ENCODE measurements around the gene DHPS. TPM values are rescaled to one million over a fixed set of nuclear protein-coding genes. Genes with fewer than 3 reads are reported as not detected.
"Not testable (repeated sequence)": the region's sequence is repeated elsewhere in the genome, so short reads cannot be mapped to it uniquely, and the experiment has no call there.

DHPS gene
- total RNA-seq, 2 donors from 2014 or later: 127 to 148 TPM

DNA sequence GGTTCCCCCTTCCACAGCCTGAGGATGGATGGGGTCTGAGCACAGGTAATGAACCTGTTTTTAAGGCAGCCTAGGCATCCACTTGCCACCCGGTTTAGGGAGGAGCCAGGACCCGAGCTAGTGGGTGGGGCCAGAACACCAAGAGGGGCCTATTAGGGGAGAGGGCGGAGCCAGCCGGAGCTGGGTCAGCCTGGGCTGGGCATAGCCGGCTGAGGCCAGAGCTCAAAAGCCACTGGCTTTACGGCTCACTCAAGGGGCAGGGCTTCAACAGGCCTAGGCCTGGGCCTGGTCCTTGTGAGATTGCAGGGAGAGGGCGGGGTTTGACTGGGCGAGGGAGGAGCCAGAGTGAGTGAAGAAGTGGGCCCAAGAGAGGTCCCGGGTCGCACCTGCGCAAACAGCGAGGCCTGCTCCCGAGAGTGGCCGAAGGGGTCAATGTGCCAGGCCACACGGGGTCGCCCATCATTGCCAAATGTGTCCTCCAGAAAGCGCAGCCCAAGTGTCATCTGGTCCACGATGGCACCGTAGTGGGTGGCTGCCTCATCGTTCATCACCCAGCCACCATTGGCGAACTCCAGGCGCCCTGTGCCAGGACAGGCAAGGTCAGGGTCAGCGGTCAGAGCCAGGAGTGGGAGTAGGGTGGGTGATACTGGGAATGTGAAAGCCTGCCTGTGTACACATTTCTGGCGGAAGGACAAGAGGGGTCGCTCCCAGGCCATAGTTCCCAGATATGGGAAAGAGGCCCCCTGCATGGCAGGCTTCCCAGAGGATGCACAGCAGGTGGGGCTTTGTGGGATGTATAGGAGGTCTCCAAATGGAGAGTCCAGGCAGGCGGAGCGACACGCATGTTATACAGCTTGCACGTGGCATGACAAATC is 17.0 kb downstream of the DHPS start:
- peaks cover 30 to 38% of the 10 kb centered on the region in 2 donors for H3K4me1 Mint-ChIP-seq (ENCODE audit: low read depth in 2 of 2)
- H3K27me3 Mint-ChIP-seq: no peaks in the 10 kb centered on the region
- no peak for DNase-seq (ENCODE audit: low spot score)

GRCh38 chr19:12660980-12661379 is 20.7 kb downstream of the DHPS start:
- DNase-seq (ENCODE audit: low spot score): no peak
- Mint-ChIP-seq H3K9me3 (no peaks in the 10 kb centered on the region), H3K27ac (no peak overlapping the region), H3K27me3 (no peaks in the 10 kb centered on the region), H3K36me3 (peaks cover 11% of the 10 kb centered on the region), H3K4me3 (no peak overlapping the region), H3K4me1 (ENCODE audit: low read depth in 2 of 2) (peaks cover 11 to 12% of the 10 kb centered on the region in 2 donors)
- ATAC-seq: no peak

More for the DNA sequence above, 17.0 kb downstream of the DHPS start:
- no peak for ATAC-seq
- Mint-ChIP-seq H3K27ac (peak overlapping the region; percentile 78 to 97), H3K9me3 (no peaks in the 10 kb centered on the region), H3K4me3 (peak overlapping the region; percentile 94), H3K36me3 (peaks cover 9% of the 10 kb centered on the region)

DNA sequence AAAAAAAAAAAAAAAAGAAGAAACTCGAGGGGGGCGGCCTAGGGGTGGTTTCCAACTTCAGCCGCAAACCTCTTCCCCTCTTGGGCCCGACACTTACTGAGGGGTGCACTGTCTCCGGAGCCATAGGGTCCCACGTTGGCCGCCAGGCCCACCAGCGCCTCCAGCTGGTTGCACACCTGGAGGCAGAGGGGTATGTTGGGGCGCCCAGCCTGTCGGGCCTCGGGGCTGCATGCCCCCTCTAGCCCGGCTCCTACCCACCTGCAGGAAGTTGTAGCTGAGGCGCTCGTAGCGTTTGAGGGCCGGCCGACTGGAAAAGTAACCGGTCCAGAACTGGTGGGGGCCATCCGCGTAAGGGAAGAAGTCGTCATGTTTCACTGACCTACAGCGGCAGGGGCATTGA is 23.7 kb downstream of the DHPS start:
- Mint-ChIP-seq H3K27me3 (no peaks in the 10 kb centered on the region), H3K4me1 (ENCODE audit: low read depth in 2 of 2) (peaks cover 3 to 7% of the 10 kb centered on the region in 2 donors), H3K36me3 (peaks cover 21% of the 10 kb centered on the region), H3K9me3 (no peaks in the 10 kb centered on the region), H3K27ac (no peak overlapping the region), H3K4me3 (no peak overlapping the region)
- ATAC-seq (no peak), DNase-seq (ENCODE audit: low spot score) (no peak)

- peaks cover 3 to 7% of the 10 kb centered on the region in 2 donors for H3K4me1 Mint-ChIP-seq (ENCODE audit: low read depth in 2 of 2)
- ATAC-seq (peak in 1 of 2 donors; percentile 41), DNase-seq (ENCODE audit: low spot score) (no peak)
- no peak overlapping the region for H3K27ac Mint-ChIP-seq
- no peaks in the 10 kb centered on the region for H3K9me3 Mint-ChIP-seq
- no peaks in the 10 kb centered on the region for H3K27me3 Mint-ChIP-seq
- H3K4me3 Mint-ChIP-seq: no peak overlapping the region
- peaks cover 21% of the 10 kb centered on the region for H3K36me3 Mint-ChIP-seq
Measured at GRCh38 chr19:12656899-12657571, 24.6 kb downstream of the DHPS start.

DNA sequence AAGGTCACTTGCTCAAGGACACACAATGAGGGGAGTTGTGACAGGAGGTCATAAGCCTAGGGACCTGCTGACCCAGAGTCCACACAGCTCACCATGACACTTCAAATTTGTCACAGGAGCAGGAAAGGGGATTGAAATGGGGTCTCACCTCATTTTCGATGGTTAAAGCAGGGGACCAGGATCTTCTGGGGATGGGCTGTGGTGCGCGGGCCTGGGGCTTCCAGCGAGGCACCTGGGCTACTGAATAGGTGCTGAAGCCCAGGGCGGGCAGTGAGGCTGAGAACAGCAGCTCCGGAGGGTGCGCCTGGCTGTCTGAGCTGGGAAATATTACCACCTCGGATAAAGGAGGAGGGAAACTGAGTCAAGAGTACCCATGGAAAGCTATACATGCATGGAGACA is 26.1 kb downstream of the DHPS start:
- ATAC-seq (no peak), DNase-seq (ENCODE audit: low spot score) (no peak)
- H3K27ac Mint-ChIP-seq: peak overlapping the region in 1 of 2 donors; percentile 14
- no peaks in the 10 kb centered on the region for H3K9me3 Mint-ChIP-seq
- peaks cover 3 to 7% of the 10 kb centered on the region in 2 donors for H3K4me1 Mint-ChIP-seq (ENCODE audit: low read depth in 2 of 2)
- no peak overlapping the region for H3K4me3 Mint-ChIP-seq
- peaks cover 21% of the 10 kb centered on the region for H3K36me3 Mint-ChIP-seq
- no peaks in the 10 kb centered on the region for H3K27me3 Mint-ChIP-seq

DNA sequence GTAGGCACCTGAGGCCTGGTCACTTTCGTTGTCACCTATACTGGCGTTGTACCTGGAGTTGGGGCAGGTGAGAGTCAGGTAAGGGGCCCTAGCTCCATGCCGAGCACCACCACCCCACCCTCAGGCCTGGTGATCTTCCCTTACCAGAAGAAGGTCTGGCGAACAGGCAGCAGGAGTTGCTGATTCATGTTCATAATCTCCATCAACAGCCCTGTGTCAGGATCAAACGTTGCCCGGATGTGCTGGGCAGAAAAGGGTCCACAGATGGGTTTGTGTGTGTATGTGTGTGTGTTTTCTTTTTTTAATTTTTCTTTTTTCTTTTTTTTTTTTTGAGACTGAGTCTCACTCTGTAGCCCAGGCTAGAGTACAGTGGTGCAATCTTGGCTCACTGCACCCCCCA is 29.5 kb downstream of the DHPS start:
- no peak for DNase-seq (ENCODE audit: low spot score)
- Mint-ChIP-seq H3K27me3 (no peaks in the 10 kb centered on the region), H3K36me3 (peaks cover 13% of the 10 kb centered on the region), H3K4me3 (no peak overlapping the region), H3K9me3 (no peaks in the 10 kb centered on the region), H3K4me1 (ENCODE audit: low read depth in 2 of 2) (peaks cover 7 to 9% of the 10 kb centered on the region in 2 donors), H3K27ac (no peak overlapping the region)
- ATAC-seq: no peak

DNA sequence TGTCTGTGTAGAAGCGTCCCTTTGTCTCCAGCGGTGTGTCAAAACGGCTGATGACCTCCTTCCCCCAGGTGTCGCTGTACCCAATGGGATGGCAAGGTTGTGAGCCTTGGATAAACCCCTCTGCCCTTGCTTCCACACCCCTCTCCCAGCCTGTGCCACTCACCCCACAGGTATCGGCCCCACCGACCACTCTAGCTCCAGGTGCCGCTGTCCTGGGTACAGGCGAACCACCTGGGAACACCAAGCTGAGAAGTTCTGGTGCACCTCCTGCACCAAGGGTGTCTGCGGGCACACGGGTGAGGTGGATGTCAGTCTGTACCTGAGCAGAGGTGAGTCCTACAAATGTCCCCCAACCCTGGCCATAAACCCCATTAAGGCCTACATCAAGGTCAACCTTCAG is 31.7 kb downstream of the DHPS start:
- Mint-ChIP-seq H3K27ac (no peak overlapping the region), H3K9me3 (no peaks in the 10 kb centered on the region), H3K4me1 (ENCODE audit: low read depth in 2 of 2) (peaks cover 0 to 5% of the 10 kb centered on the region in 2 donors), H3K4me3 (no peak overlapping the region), H3K27me3 (no peaks in the 10 kb centered on the region), H3K36me3 (peaks cover under 1% of the 10 kb centered on the region)
- ATAC-seq (no peak), DNase-seq (ENCODE audit: low spot score) (no peak)

DNA sequence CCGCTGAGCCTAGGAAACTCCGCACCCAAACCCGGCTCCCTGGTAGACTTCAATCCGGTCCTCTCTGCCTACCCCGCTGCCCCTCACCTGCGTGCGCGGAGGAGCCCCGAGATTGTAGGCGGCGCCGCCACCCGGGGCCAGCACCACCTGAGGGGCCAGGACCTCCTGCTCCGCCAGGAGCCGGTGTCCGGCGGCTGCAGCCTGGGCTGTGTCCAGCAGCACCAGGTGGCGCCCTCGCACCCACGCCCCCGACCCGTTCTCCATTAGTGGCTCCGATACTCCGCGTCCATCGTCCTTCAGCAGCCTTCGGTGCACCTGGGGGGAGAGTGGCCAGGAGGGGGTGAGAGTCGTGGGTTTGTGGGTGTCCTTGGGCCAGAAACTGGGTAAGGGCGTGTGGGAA is 33.6 kb downstream of the DHPS start:
- Mint-ChIP-seq H3K4me1 (ENCODE audit: low read depth in 2 of 2) (peaks cover 0 to 5% of the 10 kb centered on the region in 2 donors), H3K9me3 (no peaks in the 10 kb centered on the region), H3K4me3 (no peak overlapping the region), H3K36me3 (no peaks in the 10 kb centered on the region), H3K27ac (no peak overlapping the region), H3K27me3 (no peaks in the 10 kb centered on the region)
- ATAC-seq (peak in 1 of 2 donors; percentile 20), DNase-seq (ENCODE audit: low spot score) (no peak)

DNA sequence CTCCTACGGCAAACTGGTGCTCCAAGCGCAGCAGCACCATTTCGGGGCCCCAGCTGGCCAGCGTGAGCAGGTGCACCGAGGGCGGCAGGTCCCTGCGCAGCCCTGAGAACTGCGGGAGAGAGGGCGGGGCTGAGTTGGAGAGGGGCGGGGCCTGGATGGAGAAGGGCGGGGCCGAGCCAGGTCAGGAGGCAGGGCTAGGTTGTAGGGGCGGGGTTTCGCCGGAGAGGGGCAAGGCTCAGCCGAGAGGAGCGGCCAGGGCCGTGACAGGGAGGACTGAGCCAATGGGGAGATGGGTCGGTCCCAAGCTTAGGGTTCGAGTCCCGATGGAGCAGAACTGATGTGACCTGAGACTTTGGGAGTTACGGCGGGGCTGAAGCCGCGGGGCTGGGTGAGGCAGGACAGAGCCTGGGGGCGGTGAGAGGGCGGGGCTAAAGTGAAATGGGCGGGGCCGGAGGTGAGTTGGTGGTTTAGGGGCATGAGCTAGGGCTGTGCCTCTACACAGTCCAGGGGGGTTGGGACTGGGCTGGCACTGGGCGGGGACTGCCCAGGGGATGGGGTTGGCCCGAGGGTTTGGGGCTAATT is 34.1 kb downstream of the DHPS start:
- H3K9me3 Mint-ChIP-seq: no peaks in the 10 kb centered on the region
- H3K27ac Mint-ChIP-seq: no peak overlapping the region
- peaks cover 0 to 5% of the 10 kb centered on the region in 2 donors for H3K4me1 Mint-ChIP-seq (ENCODE audit: low read depth in 2 of 2)
- DNase-seq (ENCODE audit: low spot score) (no peak), ATAC-seq (peak; percentile 72 to 87)
- H3K36me3 Mint-ChIP-seq: no peaks in the 10 kb centered on the region
- H3K4me3 Mint-ChIP-seq: no peak overlapping the region
- no peaks in the 10 kb centered on the region for H3K27me3 Mint-ChIP-seq

DNA sequence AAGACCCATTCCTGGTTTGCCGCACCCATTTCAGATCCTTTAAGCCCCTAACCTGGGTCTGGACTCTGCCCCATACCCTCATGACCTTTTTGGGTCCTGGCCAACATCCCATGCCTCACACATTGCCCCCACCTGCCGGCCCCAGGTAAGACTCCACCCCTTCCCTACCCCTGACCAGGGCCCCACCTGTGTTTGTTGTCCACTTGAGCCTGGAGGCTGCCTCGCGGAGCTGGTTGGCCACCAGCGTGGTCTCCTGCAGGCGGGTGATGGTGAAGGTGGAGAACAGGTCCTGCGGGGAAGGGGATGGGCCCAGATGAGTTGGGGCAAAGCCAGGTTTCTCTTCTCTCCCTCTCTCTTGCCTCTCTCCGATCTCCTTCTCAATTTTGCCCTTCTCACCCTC is 34.6 kb downstream of the DHPS start:
- ATAC-seq (no peak), DNase-seq (ENCODE audit: low spot score) (no peak)
- no peaks in the 10 kb centered on the region for H3K27me3 Mint-ChIP-seq
- no peaks in the 10 kb centered on the region for H3K36me3 Mint-ChIP-seq
- no peaks in the 10 kb centered on the region for H3K9me3 Mint-ChIP-seq
- no peak overlapping the region for H3K4me3 Mint-ChIP-seq
- peaks cover 0 to 5% of the 10 kb centered on the region in 2 donors for H3K4me1 Mint-ChIP-seq (ENCODE audit: low read depth in 2 of 2)
- H3K27ac Mint-ChIP-seq: no peak overlapping the region

GRCh38 chr19:12646551-12646950 is 35.1 kb downstream of the DHPS start:
- Mint-ChIP-seq H3K27me3 (no peaks in the 10 kb centered on the region), H3K9me3 (no peaks in the 10 kb centered on the region), H3K36me3 (no peaks in the 10 kb centered on the region), H3K4me1 (ENCODE audit: low read depth in 2 of 2) (peaks cover 0 to 5% of the 10 kb centered on the region in 2 donors), H3K4me3 (no peak overlapping the region), H3K27ac (no peak overlapping the region)
- DNase-seq (ENCODE audit: low spot score) (no peak), ATAC-seq (no peak)

- not testable (repeated sequence) for H3K4me3 Mint-ChIP-seq; H3K9me3 Mint-ChIP-seq; ATAC-seq; H3K27me3 Mint-ChIP-seq; H3K36me3 Mint-ChIP-seq; DNase-seq (ENCODE audit: low spot score); H3K27ac Mint-ChIP-seq
- peaks cover 8 to 12% of the 10 kb centered on the region in 2 donors for H3K4me1 Mint-ChIP-seq (ENCODE audit: low read depth in 2 of 2)
Measured at GRCh38 chr19:12643716-12644115, 38.0 kb downstream of the DHPS start.

- H3K4me3 Mint-ChIP-seq: no peak overlapping the region
- no peak for DNase-seq (ENCODE audit: low spot score)
- ATAC-seq: no peak
- no peaks in the 10 kb centered on the region for H3K9me3 Mint-ChIP-seq
- peaks cover 7 to 8% of the 10 kb centered on the region in 2 donors for H3K4me1 Mint-ChIP-seq (ENCODE audit: low read depth in 2 of 2)
- H3K27ac Mint-ChIP-seq: no peak overlapping the region
- H3K27me3 Mint-ChIP-seq: no peaks in the 10 kb centered on the region
- H3K36me3 Mint-ChIP-seq: no peaks in the 10 kb centered on the region
Measured at GRCh38 chr19:12642506-12642905, 39.2 kb downstream of the DHPS start.

DNA sequence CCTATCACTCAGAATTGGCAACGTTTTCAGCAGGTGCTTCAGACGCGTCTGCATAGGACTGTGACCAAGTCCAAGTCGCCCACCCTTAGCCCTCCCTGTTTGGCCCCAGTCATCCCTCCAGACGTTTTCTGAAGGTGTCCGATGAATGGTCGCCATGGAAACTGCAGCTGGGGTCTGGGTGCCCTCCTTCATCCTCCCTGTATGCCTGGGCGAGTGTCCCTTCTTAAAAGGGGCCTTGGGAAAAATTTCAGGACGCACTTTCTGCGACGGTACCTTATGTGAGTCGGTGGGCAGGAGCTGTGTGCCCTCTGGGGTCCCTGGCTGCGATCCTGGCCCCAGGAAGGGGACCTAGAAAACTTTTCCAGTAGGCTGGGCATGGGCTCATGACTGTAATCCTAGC is 40.2 kb downstream of the DHPS start:
- Mint-ChIP-seq H3K27me3 (no peaks in the 10 kb centered on the region), H3K4me1 (ENCODE audit: low read depth in 2 of 2) (peaks cover 7 to 8% of the 10 kb centered on the region in 2 donors), H3K27ac (no peak overlapping the region), H3K36me3 (no peaks in the 10 kb centered on the region), H3K4me3 (no peak overlapping the region), H3K9me3 (no peaks in the 10 kb centered on the region)
- DNase-seq (ENCODE audit: low spot score) (no peak), ATAC-seq (no peak)

Data from natural killer cell treated with Interleukin-12 subunit alpha and Interleukin-12 subunit beta and Interleukin-15 and Interleukin-18, amount 100 ng/mL, for 72 hours (primary cell).